Natural killer cell (primary cell): Measurements from ENCODE around the gene CD7. TPM values are rescaled to one million over a fixed set of nuclear protein-coding genes. Genes with fewer than 3 reads are reported as not detected.
A peak's percentile ranks its signal among the peaks of the same experiment; 100 is the strongest.

ENCODE experiments used
- ATAC-seq, 3 donors: fragments of 150-1000 bp in 2 of 3; fragments of 200-7000 bp in 1 of 3; cut with Tn5 transposase; 1 replicate in 1 of 3; 2 replicates in 2 of 3; pipeline ENCODE4 v1.10.0; 2021; ENCODE audit warnings: mild to moderate bottlenecking in 2 of 3, moderate library complexity in 2 of 3
- DNase-seq, 2 donors: peaks; one replicate each; pipeline versions ENCODE4 v3.0.0 to v3.0.0-alpha.2; 2013 to 2021; ENCODE audit warnings: mixed read lengths in 1 of 2
- H3K27ac ChIP-seq: one replicate; pipeline ENCODE4 v1.5.1; 2013; ENCODE audit warnings: mild to moderate bottlenecking, low read length
- H3K27me3 ChIP-seq: one replicate; pipeline ENCODE4 v1.6.1; 2013; ENCODE audit warnings: low read length; ENCODE audit not compliant: control insufficient read depth, insufficient read depth
- H3K36me3 ChIP-seq: one replicate; pipeline ENCODE4 v1.6.1; 2013; ENCODE audit warnings: low read length; ENCODE audit not compliant: control insufficient read depth, insufficient read depth
- H3K4me1 ChIP-seq: one replicate; pipeline ENCODE4 v1.6.1; 2013; ENCODE audit warnings: low read length; ENCODE audit not compliant: control insufficient read depth, insufficient read depth
- H3K4me3 ChIP-seq: one replicate; pipeline ENCODE4 v1.5.1; 2013; ENCODE audit warnings: low read length
- H3K9me3 ChIP-seq: one replicate; pipeline ENCODE4 v1.6.1; 2013; ENCODE audit warnings: low read length; ENCODE audit not compliant: control insufficient read depth, insufficient read depth
- H3K27ac Mint-ChIP-seq, 2 donors: one replicate each; pipeline ENCODE4 v1.8.0; 2022; ENCODE audit warnings: mild to moderate bottlenecking in 2 of 2, mixed read lengths in 2 of 2, moderate library complexity in 1 of 2
- H3K27me3 Mint-ChIP-seq, 2 donors: one replicate each; pipeline ENCODE4 v1.8.0; 2022; ENCODE audit warnings: low read depth in 2 of 2, mixed read lengths in 2 of 2
- H3K36me3 Mint-ChIP-seq: one replicate; pipeline ENCODE4 v1.8.0; 2022; ENCODE audit warnings: mixed read lengths
- H3K4me1 Mint-ChIP-seq, 2 donors: one replicate each; pipeline ENCODE4 v1.8.0; 2022; ENCODE audit warnings: mixed read lengths in 2 of 2
- H3K4me3 Mint-ChIP-seq: one replicate; pipeline ENCODE4 v1.8.0; 2022; ENCODE audit warnings: mild to moderate bottlenecking, moderate library complexity, mixed read lengths
- H3K9me3 Mint-ChIP-seq, 2 donors: one replicate each; pipeline ENCODE4 v1.8.0; 2022; ENCODE audit warnings: mixed read lengths in 2 of 2
- WGBS: methylation state at CpG from one replicate; pipeline ENCODE4 v1.1.7; 2013; ENCODE audit warnings: missing lambda C conversion rate; ENCODE audit not compliant: insufficient coverage; 5-methylcytosine and 5-hydroxymethylcytosine counted together
- intact Hi-C: fragments of 100-400 bp; cut with micrococcal nuclease; formaldehyde crosslinking; loops from one replicate; pipeline ENCODE4 v1.14.2; 2022
- total RNA-seq, 4 donors: library from RNA; stranded (reverse); fragments of 120-200 nt in 1 of 4; gene quantifications; one replicate each; pipeline versions ENCODE4 v1.2.3 to v1.2.4, GENCODE V29; 2013 to 2022
- TF ChIP-seq, protein P1 (sequence below): fragments of 200-600 bp; IDR thresholded peaks from one replicate; pipeline ENCODE4 v1.8.0; 2022; ENCODE audit warnings: antibody characterized with exemption

The CD7 gene
- total RNA-seq, 3 donors from 2014 or later (not counting 1 experiment from before 2014, with no cell fraction given) = 464 to 564 (median 522) TPM

DNA sequence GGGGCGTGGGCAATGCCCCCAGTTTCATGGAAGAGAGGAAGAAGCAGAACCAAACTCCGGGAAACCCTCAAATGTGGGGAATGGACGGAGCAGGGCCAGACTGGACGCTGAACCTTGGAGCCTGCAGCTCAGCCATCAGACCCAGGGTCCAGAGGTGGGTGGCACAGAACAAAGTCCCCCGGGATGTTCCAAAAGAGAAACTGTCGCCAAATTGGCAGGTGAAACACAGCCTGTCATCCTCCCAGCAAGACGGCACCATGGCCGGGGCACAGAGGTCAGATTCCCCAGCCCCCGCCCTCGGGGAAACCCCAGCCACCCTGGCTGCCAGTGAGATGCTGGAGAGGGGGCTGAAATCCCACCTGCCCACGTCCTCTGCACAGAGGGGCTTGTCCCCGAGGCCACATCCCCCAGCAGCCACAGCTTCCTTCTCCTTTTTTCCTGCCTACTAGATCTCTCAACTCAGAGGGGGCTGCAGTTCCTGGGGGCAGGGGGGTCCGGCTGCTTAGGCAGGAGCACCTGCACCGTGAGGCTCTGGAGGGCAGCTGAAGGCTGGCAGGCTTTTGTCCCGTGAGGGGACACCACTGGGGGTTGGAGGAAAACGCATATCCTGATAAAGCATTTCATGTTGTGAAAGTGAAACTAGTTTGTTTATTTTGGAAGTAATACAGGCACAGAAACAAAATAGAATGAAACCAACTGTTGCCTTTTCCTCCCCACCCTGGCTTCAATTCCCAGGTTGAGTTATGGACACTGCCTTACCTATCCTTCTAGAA, 17.4 kb upstream of the CD7 start:
- Mint-ChIP-seq H3K27ac (peak overlapping the region; percentile 84 to 93), H3K4me3 (peak overlapping the region; percentile 99), H3K36me3 (no peaks in the 10 kb centered on the region), H3K4me1 (peaks cover 18 to 28% of the 10 kb centered on the region in 2 donors), H3K9me3 (no peaks in the 10 kb centered on the region), H3K27me3 (peaks cover 0 to 4% of the 10 kb centered on the region in 2 donors)
- H3K9me3 ChIP-seq = no peaks in the 10 kb centered on the region
- H3K4me1 ChIP-seq = peaks cover 36% of the 10 kb centered on the region
- ATAC-seq = peak; percentile 41 to 48 (median 43)
- TF ChIP-seq, protein P1, sequence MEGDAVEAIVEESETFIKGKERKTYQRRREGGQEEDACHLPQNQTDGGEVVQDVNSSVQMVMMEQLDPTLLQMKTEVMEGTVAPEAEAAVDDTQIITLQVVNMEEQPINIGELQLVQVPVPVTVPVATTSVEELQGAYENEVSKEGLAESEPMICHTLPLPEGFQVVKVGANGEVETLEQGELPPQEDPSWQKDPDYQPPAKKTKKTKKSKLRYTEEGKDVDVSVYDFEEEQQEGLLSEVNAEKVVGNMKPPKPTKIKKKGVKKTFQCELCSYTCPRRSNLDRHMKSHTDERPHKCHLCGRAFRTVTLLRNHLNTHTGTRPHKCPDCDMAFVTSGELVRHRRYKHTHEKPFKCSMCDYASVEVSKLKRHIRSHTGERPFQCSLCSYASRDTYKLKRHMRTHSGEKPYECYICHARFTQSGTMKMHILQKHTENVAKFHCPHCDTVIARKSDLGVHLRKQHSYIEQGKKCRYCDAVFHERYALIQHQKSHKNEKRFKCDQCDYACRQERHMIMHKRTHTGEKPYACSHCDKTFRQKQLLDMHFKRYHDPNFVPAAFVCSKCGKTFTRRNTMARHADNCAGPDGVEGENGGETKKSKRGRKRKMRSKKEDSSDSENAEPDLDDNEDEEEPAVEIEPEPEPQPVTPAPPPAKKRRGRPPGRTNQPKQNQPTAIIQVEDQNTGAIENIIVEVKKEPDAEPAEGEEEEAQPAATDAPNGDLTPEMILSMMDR = no peak
- H3K4me3 ChIP-seq = peak overlapping the region; percentile 40
- H3K36me3 ChIP-seq = no peaks in the 10 kb centered on the region
- peak overlapping the region; percentile 54 for H3K27ac ChIP-seq
- WGBS = 17% methylated on average over 16 of the region's 16 CpGs
- DNase-seq = peak in 1 of 2 donors; percentile 53
- peaks cover 3% of the 10 kb centered on the region for H3K27me3 ChIP-seq
- intact Hi-C loops = loop anchor here (1.0 kb wide), 1 partner anchor 18 kb away; the partner anchor contains the start of gene CD7

DNA sequence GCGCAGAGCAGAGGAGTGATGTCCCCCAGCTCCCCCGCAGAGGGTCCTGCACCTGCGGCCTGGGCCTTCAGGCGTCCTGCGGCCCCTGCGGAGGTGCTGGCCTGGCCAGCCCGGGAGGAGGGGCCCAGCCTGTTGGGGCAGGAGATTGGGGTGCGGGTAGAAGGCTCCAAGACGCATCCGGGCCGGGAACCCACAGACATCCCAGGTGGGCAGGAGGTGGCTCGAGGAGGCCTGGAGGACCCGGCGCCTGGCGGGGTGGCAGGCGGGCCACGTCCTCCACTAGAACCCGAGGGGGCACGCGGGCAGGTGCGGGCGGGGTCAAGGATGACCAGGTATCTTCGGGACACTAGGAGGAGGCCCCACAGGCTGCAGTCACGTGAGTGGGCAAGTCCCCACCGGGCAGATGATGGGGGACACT, 16.8 kb upstream of the CD7 start:
- Histone ChIP-seq H3K27ac (peak overlapping the region; percentile 54), H3K4me3 (peak overlapping the region; percentile 40), H3K9me3 (no peaks in the 10 kb centered on the region), H3K4me1 (peaks cover 36% of the 10 kb centered on the region), H3K36me3 (no peaks in the 10 kb centered on the region), H3K27me3 (peaks cover 3% of the 10 kb centered on the region)
- Mint-ChIP-seq H3K27me3 (peaks cover 0 to 4% of the 10 kb centered on the region in 2 donors), H3K4me3 (peak overlapping the region; percentile 99), H3K27ac (peak overlapping the region in 1 of 2 donors; percentile 93), H3K36me3 (no peaks in the 10 kb centered on the region), H3K9me3 (no peaks in the 10 kb centered on the region), H3K4me1 (peaks cover 18 to 28% of the 10 kb centered on the region in 2 donors)
- TF ChIP-seq, protein P1 = no peak
- no peak for ATAC-seq
- intact Hi-C loops = no loop called here
- WGBS = 61% methylated on average over 25 of the region's 25 CpGs
- DNase-seq = no peak

DNA sequence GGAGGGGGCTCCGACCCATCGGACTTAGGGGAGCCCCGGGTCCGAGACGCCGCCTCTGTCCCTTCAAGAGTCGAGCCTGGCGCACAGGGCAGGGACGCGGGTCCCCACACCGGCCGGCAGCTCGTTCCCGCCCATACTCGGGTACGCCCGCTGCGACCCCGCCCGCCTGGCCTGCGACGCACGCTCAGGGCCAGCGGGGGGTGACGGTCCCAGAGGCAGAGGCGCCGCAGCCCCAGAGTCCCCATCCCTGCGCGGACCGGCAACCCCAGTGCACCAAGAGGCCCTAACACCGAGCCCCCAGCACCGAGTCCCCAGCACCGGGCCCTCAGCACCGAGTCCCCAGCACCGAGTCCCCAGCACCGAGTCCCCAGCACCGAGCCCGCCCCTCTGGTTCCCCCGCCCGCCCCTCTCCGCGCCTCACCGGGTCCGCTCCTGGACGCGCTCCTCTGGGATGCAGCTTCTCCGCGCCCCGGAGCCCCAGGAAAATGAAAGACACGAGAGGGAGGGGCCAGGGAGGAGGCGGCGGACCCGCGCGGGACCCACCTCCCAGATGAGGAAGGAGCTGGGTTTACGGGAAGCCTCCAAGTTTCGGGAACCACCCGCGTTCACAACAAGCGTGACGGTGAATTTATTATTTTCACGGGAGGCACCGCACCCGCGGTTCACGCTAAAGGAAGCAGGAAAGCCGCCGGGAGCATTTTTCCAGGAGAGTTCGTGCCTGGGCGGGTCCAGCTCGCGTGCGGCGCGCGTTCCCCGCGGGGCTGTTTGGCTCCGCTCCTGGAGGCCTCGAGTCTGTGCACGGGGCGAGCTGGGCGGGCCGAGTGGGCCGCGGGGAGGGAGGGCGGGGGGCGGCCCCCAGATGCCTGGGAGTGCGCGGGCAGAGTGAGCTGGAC, 16.1 kb upstream of the CD7 start, which contains the start of gene SECTM1:
TSS of gene SECTM1 (minus strand) at position 488 of the 893 bp plus-strand sequence. CDS start 6,526 bp downstream, outside the sequence.
- Histone ChIP-seq H3K36me3 (no peaks in the 10 kb centered on the region), H3K9me3 (no peaks in the 10 kb centered on the region), H3K4me3 (peak within 1 kb of the TSS; percentile 45), H3K4me1 (peaks cover 36% of the 10 kb centered on the region), H3K27me3 (peaks cover 3% of the 10 kb centered on the region), H3K27ac (peak within 1 kb of the TSS; percentile 54)
- Mint-ChIP-seq H3K27ac (peak within 1 kb of the TSS; percentile 84 to 93), H3K4me3 (peak within 1 kb of the TSS; percentile 99), H3K9me3 (no peaks in the 10 kb centered on the region), H3K36me3 (no peaks in the 10 kb centered on the region), H3K27me3 (peaks cover 0 to 4% of the 10 kb centered on the region in 2 donors), H3K4me1 (peaks cover 18 to 28% of the 10 kb centered on the region in 2 donors)
- 5% methylated on average over 90 of the region's 90 CpGs for WGBS
- intact Hi-C loops = no loop called here
- DNase-seq (peak in 1 of 2 donors; percentile 43), ATAC-seq (peak; percentile 31 to 54 (median 48))
- TF ChIP-seq, protein P1 = no peak
